SHP77 (cell line): Measurements from ENCODE around the gene ARID5B.

ENCODE experiments used
- DNase-seq, 2 experiments: peaks; one replicate each; lab custom pipeline; 2025; lab: John Stamatoyannopoulos, UW

Gene ARID5B

GRCh38 chr10:62075414-62075813 lies 173.9 kb downstream of the ARID5B start:
- no peak for DNase-seq

- no peak for DNase-seq
These were observed 174.4 kb downstream of the ARID5B start for GRCh38 chr10:62075912-62076311.

GRCh38 chr10:62076891-62077290 lies 175.4 kb downstream of the ARID5B start:
- no peak for DNase-seq

- DNase-seq = no peak
These were observed 176.0 kb downstream of the ARID5B start for GRCh38 chr10:62077330-62078015.

- no peak for DNase-seq
These were observed 178.5 kb downstream of the ARID5B start for GRCh38 chr10:62079885-62080559.

GRCh38 chr10:62080905-62081304 lies 179.4 kb downstream of the ARID5B start:
- DNase-seq = no peak

- no peak for DNase-seq
These were observed 180.1 kb downstream of the ARID5B start for GRCh38 chr10:62081341-62082270.

GRCh38 chr10:62082271-62082656 lies 180.8 kb downstream of the ARID5B start:
- no peak for DNase-seq

GRCh38 chr10:62082729-62083411 lies 181.4 kb downstream of the ARID5B start:
- no peak for DNase-seq

- no peak for DNase-seq
These were observed 182.1 kb downstream of the ARID5B start for GRCh38 chr10:62083412-62084267.

- DNase-seq = no peak
These were observed 183.0 kb downstream of the ARID5B start for GRCh38 chr10:62084451-62084850.

- DNase-seq = no peak
These were observed 183.9 kb downstream of the ARID5B start for GRCh38 chr10:62085404-62085803.

GRCh38 chr10:62085821-62086220 lies 184.3 kb downstream of the ARID5B start:
- no peak for DNase-seq

GRCh38 chr10:62087329-62087728 lies 185.8 kb downstream of the ARID5B start:
- no peak for DNase-seq

- DNase-seq = no peak
These were observed 187.3 kb downstream of the ARID5B start for GRCh38 chr10:62088786-62089185.

- no peak for DNase-seq
These were observed 191.0 kb downstream of the ARID5B start for GRCh38 chr10:62092301-62093030.

GRCh38 chr10:62093863-62094291 lies 192.4 kb downstream of the ARID5B start:
- DNase-seq = no peak

- DNase-seq = no peak
These were observed 194.0 kb downstream of the ARID5B start for GRCh38 chr10:62095181-62096122.

GRCh38 chr10:62096256-62096933 lies 194.9 kb downstream of the ARID5B start:
- DNase-seq = no peak
